ENCODE data around the gene PIGA.

Gene PIGA

GRCh38 chrX:15322072-15322471 lies 13.3 kb downstream of the PIGA start (continued):
- TF ChIP-seq ZBTB11 (tag by site-specific recombination; conservative IDR thresholded peaks at IDR 0.05; ENCODE audit: low read depth) = no peak
- TF ChIP-seq FEZF1 (tag by site-specific recombination; IDR thresholded peaks at IDR 0.05) = no peak
- no peak for TF ChIP-seq ZNF701 (tag by site-specific recombination; IDR thresholded peaks at IDR 0.05)
- TF ChIP-seq ZNF501 (tag by site-specific recombination; IDR thresholded peaks at IDR 0.05) = no peak
- TF ChIP-seq ZNF426 (tag by site-specific recombination; IDR thresholded peaks at IDR 0.05) = no peak
- TF ChIP-seq AEBP2 (tag by site-specific recombination; IDR thresholded peaks at IDR 0.05; ENCODE audit: borderline replicate concordance) = no peak

GRCh38 chrX:15321447-15321846 lies 13.9 kb downstream of the PIGA start:
- Histone ChIP-seq H3K36me3 (ENCODE audit: control insufficient read depth in 2 of 2, insufficient read depth in 1 of 2, low read length in 2 of 2) (peaks cover 8 to 29% of the 10 kb centered on the region in 2 experiments; a peak in 2 of 3 replicates), H3K4me1 (ENCODE audit: control insufficient read depth, insufficient read depth, low read length) (no peaks in the 10 kb centered on the region), H3K4me3 (ENCODE audit: low read depth, low read length) (no peak overlapping the region), H3K9me3 (ENCODE audit: control insufficient read depth, insufficient read depth, low read depth, low read length) (no peaks in the 10 kb centered on the region), H3K27ac (ENCODE audit: extremely low read depth, low read depth, low read length) (no peak overlapping the region)
- TF ChIP-seq ZNF23 (tag by site-specific recombination; IDR thresholded peaks at IDR 0.05; ENCODE audit: borderline replicate concordance) (no peak), SP3 (tag by site-specific recombination; IDR thresholded peaks at IDR 0.05) (no peak), ZSCAN4 (tag by site-specific recombination; IDR thresholded peaks at IDR 0.05) (no peak), CTCF (tag by site-specific recombination; IDR thresholded peaks at IDR 0.05) (no peak), ZNF768 (tag by site-specific recombination; IDR thresholded peaks at IDR 0.05) (no peak), ZNF311 (tag by site-specific recombination; IDR thresholded peaks at IDR 0.05; ENCODE audit: borderline replicate concordance) (no peak), ZNF654 (tag by site-specific recombination; IDR thresholded peaks at IDR 0.05; ENCODE audit: low read depth) (no peak), ZNF239 (tag by site-specific recombination; IDR thresholded peaks at IDR 0.05) (no peak), ZNF350 (tag by site-specific recombination; IDR thresholded peaks at IDR 0.05) (no peak), ZNF37A (tag by site-specific recombination; IDR thresholded peaks at IDR 0.05) (no peak), ZNF19 (tag by site-specific recombination; IDR thresholded peaks at IDR 0.05; ENCODE audit: low read depth) (no peak), REST (tag by site-specific recombination; IDR thresholded peaks at IDR 0.05) (no peak), ZNF169 (tag by site-specific recombination; IDR thresholded peaks at IDR 0.05) (no peak), ZNF521 (tag by site-specific recombination; IDR thresholded peaks at IDR 0.05) (no peak), ELK4 (IDR thresholded peaks at IDR 0.05; ENCODE audit: borderline replicate concordance, low read depth, low read length) (no peak), KLF9 (tag by site-specific recombination; IDR thresholded peaks at IDR 0.05; ENCODE audit: low read depth) (no peak), ZNF10 (tag by site-specific recombination; IDR thresholded peaks at IDR 0.05) (no peak)
- ChIA-PET CTCF (interaction anchor here (1.6 kb wide), 1 partner anchor 21 kb away, joined by 9 read pairs; no protein-coding TSS in a partner anchor), POLR2A (no interaction called here)
